Prostate gland (tissue), 2 donors: ENCODE results near the gene RNF225. TPM values are rescaled to one million over a fixed set of nuclear protein-coding genes. Genes with fewer than 3 reads are reported as not detected.

Source experiments
- DNase-seq: peaks from one replicate; pipeline ENCODE4 v3.0.0-alpha.2; 2019; ENCODE audit warnings: low spot score
- H3K27ac ChIP-seq, 2 donors: fragments of 200-600 bp; sonication (generic); 2 replicates each; pipeline ENCODE4 v1.5.1; 2017 to 2019
- H3K27me3 ChIP-seq: fragments of 200-600 bp; sonication (generic); replicated peaks from 2 replicates; pipeline ENCODE4 v1.5.1; 2019; ENCODE audit not compliant: insufficient read depth
- H3K36me3 ChIP-seq, 2 donors: fragments of 200-600 bp; sonication (generic); 1 replicate in 1 of 2; 2 replicates in 1 of 2; pipeline versions ENCODE4 v1.5.1 to v1.8.1; 2017 to 2019
- H3K4me1 ChIP-seq: fragments of 200-600 bp; sonication (generic); replicated peaks from 2 replicates; pipeline ENCODE4 v1.5.1; 2019
- H3K4me3 ChIP-seq, 2 donors: fragments of 200-600 bp; sonication (generic); 2 replicates each; pipeline ENCODE4 v1.5.1; 2017 to 2019
- H3K9me3 ChIP-seq: fragments of 200-600 bp; sonication (generic); 2 replicates; pipeline ENCODE4 v1.5.1; 2017
- POLR2A ChIP-seq: fragments of 450-650 bp; IDR thresholded peaks from one replicate; pipeline ENCODE4 v1.6.1; 2016; ENCODE audit warnings: antibody characterized with exemption, mild to moderate bottlenecking
- POLR2AphosphoS5 ChIP-seq: sonication (generic); formaldehyde crosslinking; IDR thresholded peaks from one replicate; pipeline ENCODE4 v1.6.1; 2017; ENCODE audit warnings: antibody characterized with exemption
- WGBS: methylation state at CpG from one replicate; pipeline ENCODE4 v1.1.5; 2018; 5-methylcytosine and 5-hydroxymethylcytosine counted together
- intact Hi-C: fragments of 100-400 bp; cut with DNase I; formaldehyde crosslinking; loops from one replicate; pipeline ENCODE4 v1.14.2; 2022
- total RNA-seq, 2 donors: library from RNA; depleted of rRNA; stranded (reverse); fragments of >200 nt; gene quantifications; one replicate each; pipeline ENCODE4 v1.1.0, GENCODE V29; 2016
- TF ChIP-seq, protein P1 (sequence below), 4 experiments: fragments of 200-600 bp in 2 of 4; fragments of 450-650 bp in 2 of 4; sonication (generic) in 2 of 4; IDR thresholded peaks; 1 replicate in 3 of 4; 2 replicates in 1 of 4; pipeline ENCODE4 v1.5.1; 2016 to 2019; ENCODE audit warnings: antibody characterized with exemption in 4 of 4, mild to moderate bottlenecking in 2 of 4, moderate library complexity in 2 of 4

RNF225 gene
- total RNA-seq, 2 donors from 2014 or later: 0.62 to 7.0 TPM

- Histone ChIP-seq H3K27ac (peak within 1 kb of the TSS; percentile 90), H3K9me3 (no peaks in the 10 kb centered on the region), H3K4me1 (no peaks in the 10 kb centered on the region), H3K36me3 (no peaks in the 10 kb centered on the region), H3K4me3 (peak within 1 kb of the TSS; percentile 55 to 57), H3K27me3 (no peaks in the 10 kb centered on the region)
- TF ChIP-seq, protein P1, sequence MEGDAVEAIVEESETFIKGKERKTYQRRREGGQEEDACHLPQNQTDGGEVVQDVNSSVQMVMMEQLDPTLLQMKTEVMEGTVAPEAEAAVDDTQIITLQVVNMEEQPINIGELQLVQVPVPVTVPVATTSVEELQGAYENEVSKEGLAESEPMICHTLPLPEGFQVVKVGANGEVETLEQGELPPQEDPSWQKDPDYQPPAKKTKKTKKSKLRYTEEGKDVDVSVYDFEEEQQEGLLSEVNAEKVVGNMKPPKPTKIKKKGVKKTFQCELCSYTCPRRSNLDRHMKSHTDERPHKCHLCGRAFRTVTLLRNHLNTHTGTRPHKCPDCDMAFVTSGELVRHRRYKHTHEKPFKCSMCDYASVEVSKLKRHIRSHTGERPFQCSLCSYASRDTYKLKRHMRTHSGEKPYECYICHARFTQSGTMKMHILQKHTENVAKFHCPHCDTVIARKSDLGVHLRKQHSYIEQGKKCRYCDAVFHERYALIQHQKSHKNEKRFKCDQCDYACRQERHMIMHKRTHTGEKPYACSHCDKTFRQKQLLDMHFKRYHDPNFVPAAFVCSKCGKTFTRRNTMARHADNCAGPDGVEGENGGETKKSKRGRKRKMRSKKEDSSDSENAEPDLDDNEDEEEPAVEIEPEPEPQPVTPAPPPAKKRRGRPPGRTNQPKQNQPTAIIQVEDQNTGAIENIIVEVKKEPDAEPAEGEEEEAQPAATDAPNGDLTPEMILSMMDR (IDR thresholded peaks at IDR 0.05): peak in 3 of 4 experiments; percentile 17 to 35 (median 33)
- TF ChIP-seq POLR2AphosphoS5 (peak; percentile 92), POLR2A (peak; percentile 51)
- intact Hi-C loops: loop anchor here (5.0 kb wide), 1 partner anchor 35 kb away; the partner anchor contains the start of gene ZSCAN22
- WGBS: under 1% methylated on average over 29 of the region's 74 CpGs
- peak; percentile 96 for DNase-seq
Measured at GRCh38 chr19:58362272-58362994, 33.0 kb upstream of the RNF225 start, which contains the start of gene ZNF497. ZNF497 (minus strand) TSS chr19:58362751; CDS start chr19:58357635, 5,116 bp downstream.

DNA sequence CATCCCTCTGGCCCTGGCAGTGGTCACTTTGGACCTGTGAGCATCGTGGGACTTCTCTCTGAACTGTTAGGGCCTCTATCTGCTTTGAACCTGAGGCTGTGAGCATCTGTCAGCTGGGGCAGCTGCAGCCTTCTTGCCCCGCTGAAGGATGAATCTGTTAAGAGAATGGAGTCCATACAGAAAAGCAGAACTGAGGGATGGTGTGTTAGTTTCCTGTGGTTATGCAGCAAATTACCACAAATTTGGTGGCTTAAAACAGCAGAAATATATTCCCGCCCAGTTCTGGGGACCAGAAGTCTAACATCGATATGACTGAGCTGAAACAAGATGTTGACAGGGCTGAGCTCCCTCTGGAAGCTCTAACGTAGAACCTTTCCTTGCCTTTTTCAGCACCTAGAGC, 31.3 kb upstream of the RNF225 start:
- H3K9me3 ChIP-seq: no peaks in the 10 kb centered on the region
- no peaks in the 10 kb centered on the region for H3K27me3 ChIP-seq
- no peak for DNase-seq
- H3K36me3 ChIP-seq: no peaks in the 10 kb centered on the region
- 89% methylated on average over 5 of the region's 5 CpGs for WGBS
- no peak for TF ChIP-seq POLR2A
- TF ChIP-seq POLR2AphosphoS5: no peak
- intact Hi-C loops: loop anchor here (5.0 kb wide), 1 partner anchor 37 kb away; the partner anchor contains the start of gene ZSCAN22
- no peaks in the 10 kb centered on the region for H3K4me1 ChIP-seq
- no peak overlapping the region for H3K4me3 ChIP-seq
- H3K27ac ChIP-seq: no peak overlapping the region

GRCh38 chr19:58366585-58367430, 28.6 kb upstream of the RNF225 start:
- intact Hi-C loops: no loop called here
- Histone ChIP-seq H3K36me3 (no peaks in the 10 kb centered on the region), H3K27me3 (no peaks in the 10 kb centered on the region), H3K4me1 (no peaks in the 10 kb centered on the region), H3K4me3 (no peak overlapping the region), H3K27ac (no peak overlapping the region), H3K9me3 (no peaks in the 10 kb centered on the region)
- WGBS: 84% methylated on average over 32 of the region's 32 CpGs
- no peak for DNase-seq
- TF ChIP-seq POLR2AphosphoS5: no peak
- TF ChIP-seq POLR2A: no peak
- TF ChIP-seq, protein P1 (IDR thresholded peaks at IDR 0.05): no peak

DNA sequence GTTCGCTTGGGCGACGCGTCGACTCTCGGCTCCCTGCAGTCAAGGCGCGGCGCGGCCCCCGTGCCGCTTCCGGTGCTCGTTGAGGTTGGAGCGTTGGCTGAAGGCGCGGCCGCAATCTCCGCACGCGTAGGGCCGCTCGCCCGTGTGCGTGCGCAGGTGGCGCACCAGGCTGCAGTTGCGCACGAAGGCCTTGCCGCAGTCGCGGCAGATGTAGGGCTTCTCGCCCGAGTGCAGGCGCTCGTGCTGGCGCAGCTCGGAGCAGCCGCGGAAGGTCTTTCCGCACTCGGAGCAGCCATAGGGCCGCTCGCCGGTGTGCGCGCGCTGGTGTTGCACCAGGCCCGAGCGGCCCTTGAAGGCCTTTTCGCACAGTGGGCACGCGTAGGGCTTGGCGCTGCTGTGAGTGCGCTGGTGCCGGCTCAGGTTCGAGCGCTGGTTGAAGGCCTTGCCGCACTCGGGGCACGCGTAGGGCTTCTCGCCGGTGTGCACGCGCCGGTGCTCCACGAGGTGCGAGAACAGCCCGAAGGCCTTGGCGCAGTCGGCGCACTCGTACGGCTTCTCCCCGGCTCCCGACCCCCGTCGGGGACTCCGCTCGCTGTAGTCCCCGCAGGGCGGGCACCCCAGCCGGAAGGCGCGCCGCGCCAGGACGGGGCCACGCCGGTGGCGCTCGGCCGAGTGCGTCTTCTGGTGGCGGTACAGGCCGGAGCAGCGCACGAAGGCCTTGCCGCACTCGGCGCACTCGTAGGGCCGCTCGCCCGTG, 27.6 kb upstream of the RNF225 start:
- Histone ChIP-seq H3K9me3 (no peaks in the 10 kb centered on the region), H3K36me3 (no peaks in the 10 kb centered on the region), H3K4me1 (no peaks in the 10 kb centered on the region), H3K4me3 (no peak overlapping the region), H3K27me3 (no peaks in the 10 kb centered on the region), H3K27ac (no peak overlapping the region)
- intact Hi-C loops: no loop called here
- TF ChIP-seq, protein P1 (IDR thresholded peaks at IDR 0.05): no peak
- TF ChIP-seq POLR2A (no peak), POLR2AphosphoS5 (no peak)
- 74% methylated on average over 72 of the region's 106 CpGs for WGBS
- DNase-seq: no peak
